Esophagus squamous epithelium (tissue), 4 donors: ENCODE results near the gene ME2.

Experiments used
- POLR2A ChIP-seq, 4 donors: fragments of 450-650 bp; IDR thresholded peaks; one replicate each; pipeline ENCODE4 v1.6.1; 2017; ENCODE audit warnings: antibody characterized with exemption in 4 of 4, mild to moderate bottlenecking in 4 of 4, moderate library complexity in 3 of 4
- TF ChIP-seq, protein P1 (sequence below), 6 experiments: fragments of 450-650 bp in 4 of 6; fragments of 200-600 bp in 2 of 6; sonication (generic) in 2 of 6; IDR thresholded peaks; one replicate each; pipeline ENCODE4 v1.5.1; 2016 to 2019; ENCODE audit warnings: antibody characterized with exemption in 6 of 6, mild to moderate bottlenecking in 4 of 6, moderate library complexity in 4 of 6

DNA sequence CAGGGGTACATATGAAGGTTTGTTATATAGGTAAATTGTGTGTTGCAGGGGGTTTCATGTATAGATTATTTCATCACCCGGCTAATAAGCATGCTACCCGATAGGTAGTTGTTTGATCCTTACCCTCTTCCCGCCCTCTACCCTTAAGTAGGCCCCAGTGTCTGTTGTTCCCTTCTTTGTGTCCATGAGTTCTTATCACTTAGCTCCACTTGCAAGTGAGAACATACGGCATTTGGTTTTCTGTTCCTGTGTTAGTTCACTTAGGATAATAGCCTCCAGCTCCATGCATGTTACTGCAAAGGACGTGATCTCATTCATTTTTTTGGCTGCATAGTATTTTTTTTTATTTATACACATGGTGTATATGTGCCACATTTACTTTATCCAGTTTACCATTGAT lies 54.8 kb downstream of the ME2 start:
- TF ChIP-seq, protein P1, sequence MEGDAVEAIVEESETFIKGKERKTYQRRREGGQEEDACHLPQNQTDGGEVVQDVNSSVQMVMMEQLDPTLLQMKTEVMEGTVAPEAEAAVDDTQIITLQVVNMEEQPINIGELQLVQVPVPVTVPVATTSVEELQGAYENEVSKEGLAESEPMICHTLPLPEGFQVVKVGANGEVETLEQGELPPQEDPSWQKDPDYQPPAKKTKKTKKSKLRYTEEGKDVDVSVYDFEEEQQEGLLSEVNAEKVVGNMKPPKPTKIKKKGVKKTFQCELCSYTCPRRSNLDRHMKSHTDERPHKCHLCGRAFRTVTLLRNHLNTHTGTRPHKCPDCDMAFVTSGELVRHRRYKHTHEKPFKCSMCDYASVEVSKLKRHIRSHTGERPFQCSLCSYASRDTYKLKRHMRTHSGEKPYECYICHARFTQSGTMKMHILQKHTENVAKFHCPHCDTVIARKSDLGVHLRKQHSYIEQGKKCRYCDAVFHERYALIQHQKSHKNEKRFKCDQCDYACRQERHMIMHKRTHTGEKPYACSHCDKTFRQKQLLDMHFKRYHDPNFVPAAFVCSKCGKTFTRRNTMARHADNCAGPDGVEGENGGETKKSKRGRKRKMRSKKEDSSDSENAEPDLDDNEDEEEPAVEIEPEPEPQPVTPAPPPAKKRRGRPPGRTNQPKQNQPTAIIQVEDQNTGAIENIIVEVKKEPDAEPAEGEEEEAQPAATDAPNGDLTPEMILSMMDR (IDR thresholded peaks at IDR 0.05) = no peak
- no peak for TF ChIP-seq POLR2A (IDR thresholded peaks at IDR 0.05)
